PC-3 (cell line): ENCODE results near the gene HTR2C.

Experiments used
- EZH2 ChIP-seq: fragments of 300-600 bp; sonication (generic); IDR thresholded peaks from one replicate; pipeline ENCODE4 v1.6.1; 2017; ENCODE audit warnings: antibody characterized with exemption, mild to moderate bottlenecking, low read length; ENCODE audit not compliant: unreplicated experiment
- EZH2phosphoT487 ChIP-seq: fragments of 300-600 bp; sonication (generic); IDR thresholded peaks from 2 replicates; pipeline ENCODE4 v1.6.1; 2018; ENCODE audit warnings: mild to moderate bottlenecking, antibody characterized with exemption, low read length, borderline replicate concordance
- TF ChIP-seq, protein P1 (sequence below): fragments of 300-600 bp; sonication (generic); conservative IDR thresholded peaks from 2 replicates; pipeline ENCODE4 v1.5.1; 2017; ENCODE audit warnings: antibody characterized with exemption, low read depth, mild to moderate bottlenecking, low read length

DNA sequence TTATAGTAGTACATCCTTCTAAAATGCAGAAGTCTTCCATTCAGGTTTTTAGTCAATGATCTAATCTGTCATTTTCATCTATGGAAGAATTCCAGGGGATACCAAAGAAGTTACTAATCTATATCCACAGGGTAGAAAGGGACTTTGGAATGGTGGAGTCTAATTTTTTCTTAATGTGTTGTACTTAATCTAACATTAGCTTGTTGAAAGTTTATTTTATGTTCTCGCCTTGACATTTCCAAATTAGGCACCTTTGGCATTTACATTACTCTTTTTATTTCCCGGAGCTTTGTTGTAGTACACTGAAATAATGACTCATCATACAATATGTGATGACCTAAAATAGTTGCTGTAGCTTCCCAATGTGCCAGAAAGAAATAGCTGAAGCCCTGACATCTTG, 91.5 kb downstream of the HTR2C start:
- TF ChIP-seq, protein P1, sequence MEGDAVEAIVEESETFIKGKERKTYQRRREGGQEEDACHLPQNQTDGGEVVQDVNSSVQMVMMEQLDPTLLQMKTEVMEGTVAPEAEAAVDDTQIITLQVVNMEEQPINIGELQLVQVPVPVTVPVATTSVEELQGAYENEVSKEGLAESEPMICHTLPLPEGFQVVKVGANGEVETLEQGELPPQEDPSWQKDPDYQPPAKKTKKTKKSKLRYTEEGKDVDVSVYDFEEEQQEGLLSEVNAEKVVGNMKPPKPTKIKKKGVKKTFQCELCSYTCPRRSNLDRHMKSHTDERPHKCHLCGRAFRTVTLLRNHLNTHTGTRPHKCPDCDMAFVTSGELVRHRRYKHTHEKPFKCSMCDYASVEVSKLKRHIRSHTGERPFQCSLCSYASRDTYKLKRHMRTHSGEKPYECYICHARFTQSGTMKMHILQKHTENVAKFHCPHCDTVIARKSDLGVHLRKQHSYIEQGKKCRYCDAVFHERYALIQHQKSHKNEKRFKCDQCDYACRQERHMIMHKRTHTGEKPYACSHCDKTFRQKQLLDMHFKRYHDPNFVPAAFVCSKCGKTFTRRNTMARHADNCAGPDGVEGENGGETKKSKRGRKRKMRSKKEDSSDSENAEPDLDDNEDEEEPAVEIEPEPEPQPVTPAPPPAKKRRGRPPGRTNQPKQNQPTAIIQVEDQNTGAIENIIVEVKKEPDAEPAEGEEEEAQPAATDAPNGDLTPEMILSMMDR: no peak
- no peak for TF ChIP-seq EZH2phosphoT487
- TF ChIP-seq EZH2: no peak
